Mononuclear cell (primary cell): ENCODE data around the gene SRPK1. TPM values are rescaled to one million over a fixed set of nuclear protein-coding genes. Genes with fewer than 3 reads are reported as not detected.
"Not testable (repeated sequence)": the region's sequence is repeated elsewhere in the genome, so short reads cannot be mapped to it uniquely, and the experiment has no call there.

Experiments
- H3K27me3 ChIP-seq: 2 replicates; pipeline ENCODE4 v1.6.0; 2011; ENCODE audit warnings: low read length, control low read depth; ENCODE audit not compliant: insufficient read depth
- H3K4me1 ChIP-seq: 2 replicates; pipeline ENCODE4 v1.5.1; 2011; ENCODE audit warnings: mild to moderate bottlenecking, low read length, control low read depth; ENCODE audit not compliant: insufficient read depth
- H3K4me3 ChIP-seq: 2 replicates; pipeline ENCODE4 v1.5.1; 2011; ENCODE audit warnings: mild to moderate bottlenecking, low read length, moderate library complexity
- H3K9me3 ChIP-seq: 2 replicates; pipeline ENCODE4 v1.5.1; 2011; ENCODE audit warnings: low read depth, mild to moderate bottlenecking, control low read depth, low read length
- total RNA-seq: library from RNA; depleted of rRNA; stranded (reverse); fragments of >200 nt; gene quantifications from one replicate; pipeline ENCODE4 v1.2.3, GENCODE V29; 2012

The SRPK1 gene
- total RNA-seq, 1 donor, result 70.7 TPM

- H3K9me3 ChIP-seq, result no peaks in the 10 kb centered on the region
- H3K4me1 ChIP-seq, result peaks cover 27% of the 10 kb centered on the region
- no peaks in the 10 kb centered on the region for H3K27me3 ChIP-seq
- H3K4me3 ChIP-seq, result peak overlapping the region; percentile 79
These were observed 1.6 kb downstream of the SRPK1 start for GRCh38 chr6:35919085-35919826.

DNA sequence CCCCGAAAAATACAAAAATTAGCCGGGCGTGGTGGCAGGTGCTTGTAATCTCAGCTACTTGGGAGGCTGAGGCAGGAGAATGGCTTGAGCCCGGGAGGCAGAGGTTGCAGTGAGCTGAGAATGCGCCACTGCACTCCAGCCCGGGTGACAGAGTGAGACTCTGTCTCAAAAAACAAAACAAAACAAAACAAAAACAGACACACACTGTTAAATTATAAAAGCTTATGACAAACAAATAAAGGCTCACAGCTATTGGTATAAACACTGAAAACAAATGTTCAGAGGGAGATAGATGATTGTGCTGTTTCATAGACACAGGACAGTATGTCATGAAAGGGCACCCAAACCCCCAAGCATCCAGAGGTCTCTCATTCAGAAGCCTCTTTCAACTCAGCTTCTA lies 4.0 kb downstream of the SRPK1 start:
- not testable (repeated sequence) for H3K4me3 ChIP-seq, H3K9me3 ChIP-seq, H3K27me3 ChIP-seq
- peaks cover 27% of the 10 kb centered on the region for H3K4me1 ChIP-seq

- H3K9me3 ChIP-seq, result no peaks in the 10 kb centered on the region
- H3K27me3 ChIP-seq, result no peaks in the 10 kb centered on the region
- H3K4me1 ChIP-seq, result peaks cover 24% of the 10 kb centered on the region
- no peak overlapping the region for H3K4me3 ChIP-seq
These were observed 4.8 kb downstream of the SRPK1 start for GRCh38 chr6:35916056-35916455.

- no peaks in the 10 kb centered on the region for H3K9me3 ChIP-seq
- peaks cover 18% of the 10 kb centered on the region for H3K4me1 ChIP-seq
- H3K27me3 ChIP-seq, result no peaks in the 10 kb centered on the region
- no peak overlapping the region for H3K4me3 ChIP-seq
These were observed 6.4 kb downstream of the SRPK1 start for GRCh38 chr6:35914536-35914935.

DNA sequence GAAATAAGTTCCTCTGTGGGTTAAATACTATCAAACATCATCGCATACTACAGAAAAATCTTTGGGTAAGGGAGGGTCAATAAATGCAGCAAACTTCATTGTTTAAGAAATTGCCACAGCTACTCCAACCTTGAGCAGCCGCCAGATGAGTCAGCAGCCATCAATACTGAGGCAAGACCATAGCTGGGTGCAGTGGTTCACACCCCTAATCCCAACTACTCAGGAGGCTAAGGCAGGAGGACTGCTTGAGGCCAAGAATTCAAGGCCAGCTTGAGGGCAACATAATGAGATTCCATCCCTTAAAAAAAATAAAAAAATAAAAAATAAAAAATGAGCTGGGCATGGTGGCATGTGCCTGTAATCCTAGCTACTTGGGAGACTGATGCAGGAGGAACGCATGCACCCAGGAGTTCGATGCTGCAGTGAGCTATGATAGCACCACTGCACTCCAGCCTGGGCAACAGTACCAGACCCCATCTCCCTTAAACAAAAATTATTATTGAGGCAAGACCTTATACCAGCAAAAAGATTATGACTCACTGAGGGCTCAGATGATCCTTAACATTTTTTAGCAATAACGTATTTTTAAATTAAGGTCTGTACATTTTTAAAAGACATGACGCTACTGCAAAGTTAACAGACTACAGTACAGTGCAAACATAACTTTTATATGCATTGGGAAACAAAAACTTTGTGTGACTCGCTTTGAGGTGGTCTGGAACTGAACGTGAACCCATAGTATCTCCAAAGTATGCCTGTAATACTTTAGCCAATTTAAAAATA lies 8.8 kb downstream of the SRPK1 start:
- no peak overlapping the region for H3K4me3 ChIP-seq
- H3K27me3 ChIP-seq, result no peaks in the 10 kb centered on the region
- H3K4me1 ChIP-seq, result no peaks in the 10 kb centered on the region
- H3K9me3 ChIP-seq, result no peaks in the 10 kb centered on the region

DNA sequence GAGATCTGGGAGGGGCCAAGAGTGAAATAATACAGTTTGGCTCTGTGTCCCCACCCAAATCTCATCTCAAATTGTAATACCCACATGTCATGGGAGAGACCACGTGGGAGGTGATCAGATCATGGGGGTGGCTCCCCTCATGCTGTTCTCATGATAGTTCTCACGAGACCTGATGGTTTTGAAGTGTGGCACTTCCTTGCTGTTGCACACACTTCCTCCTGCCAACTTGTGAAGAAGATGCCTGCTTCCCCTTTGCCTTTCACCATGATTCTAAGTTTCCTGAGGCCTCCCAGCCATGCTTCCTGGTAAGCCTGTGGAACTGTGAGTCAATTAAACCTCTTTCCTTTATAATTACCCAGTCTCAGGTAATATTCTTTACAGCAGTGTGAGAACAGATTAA lies 11.3 kb downstream of the SRPK1 start:
- H3K4me3 ChIP-seq, result not testable (repeated sequence)

DNA sequence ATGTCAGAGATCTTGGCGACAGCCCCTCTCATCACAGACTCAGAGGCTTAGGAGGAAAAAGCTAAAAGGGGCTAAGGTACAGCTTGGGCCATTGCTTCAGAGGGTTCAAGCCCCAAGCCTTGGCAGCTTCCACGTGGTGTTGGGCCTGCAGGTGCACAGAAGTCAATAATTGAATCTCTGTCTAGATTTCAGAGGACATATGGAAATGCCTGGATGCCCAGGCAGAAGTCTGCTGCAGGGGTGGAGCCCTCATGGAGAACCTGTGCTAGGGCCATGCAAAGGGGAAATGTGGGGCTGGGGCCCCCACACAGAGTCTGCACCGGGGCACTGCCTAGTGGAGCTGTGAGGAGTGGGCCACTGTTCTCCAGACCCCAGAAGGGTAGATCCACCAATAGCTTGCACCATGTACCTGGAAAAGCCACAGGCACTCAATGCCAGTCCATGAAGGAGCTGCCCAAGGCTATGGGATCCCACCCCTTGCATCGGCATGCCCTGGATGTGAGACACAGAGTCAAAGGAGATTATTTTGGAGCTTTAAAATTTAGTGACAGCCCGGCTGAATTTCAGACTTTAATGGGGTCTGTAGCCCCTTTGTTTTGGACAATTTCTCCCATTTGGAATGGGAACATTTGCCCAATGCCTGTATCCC lies 12.0 kb downstream of the SRPK1 start:
- not testable (repeated sequence) for H3K27me3 ChIP-seq, H3K9me3 ChIP-seq, H3K4me1 ChIP-seq, H3K4me3 ChIP-seq

More for the DNA sequence above, 11.3 kb downstream of the SRPK1 start:
- H3K9me3 ChIP-seq, H3K4me1 ChIP-seq, H3K27me3 ChIP-seq: not testable (repeated sequence)

GRCh38 chr6:35907750-35908149 lies 13.1 kb downstream of the SRPK1 start:
- Histone ChIP-seq H3K27me3 (no peaks in the 10 kb centered on the region), H3K4me3 (no peak overlapping the region), H3K9me3 (no peaks in the 10 kb centered on the region), H3K4me1 (no peaks in the 10 kb centered on the region)

- Histone ChIP-seq H3K9me3 (no peaks in the 10 kb centered on the region), H3K4me3 (no peak overlapping the region), H3K4me1 (no peaks in the 10 kb centered on the region), H3K27me3 (no peaks in the 10 kb centered on the region)
These were observed 14.4 kb downstream of the SRPK1 start for GRCh38 chr6:35906499-35906846.

DNA sequence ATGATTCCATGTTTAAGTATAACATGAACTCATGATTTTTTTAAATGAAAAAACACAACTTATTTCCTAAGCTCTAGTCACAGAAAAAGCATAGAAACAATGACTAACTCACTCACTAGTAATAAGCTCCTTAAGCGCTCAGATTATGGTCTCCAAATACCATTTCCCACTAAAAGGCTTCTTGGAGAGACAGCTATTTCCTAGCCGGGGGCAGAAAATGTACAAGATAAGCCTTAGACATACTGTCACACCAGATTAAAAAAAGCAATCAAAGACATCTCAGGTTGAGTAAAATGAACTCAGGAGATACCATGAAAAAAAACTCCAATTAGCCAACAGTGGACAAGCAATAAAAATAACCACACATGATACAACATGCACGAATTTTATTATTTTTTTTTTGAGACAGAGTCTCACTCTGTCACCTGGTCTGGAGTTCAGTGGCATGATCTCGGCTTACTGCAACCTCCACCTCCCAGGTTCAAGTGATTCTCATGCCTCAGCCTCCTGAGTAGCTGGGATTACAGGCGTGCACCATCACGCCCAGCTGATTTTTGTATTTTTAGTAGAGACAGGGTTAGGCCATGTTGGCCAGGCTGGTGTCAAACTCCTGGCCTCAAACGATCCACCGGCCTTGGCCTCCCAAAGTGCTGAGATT lies 14.9 kb downstream of the SRPK1 start:
- Histone ChIP-seq H3K9me3 (no peaks in the 10 kb centered on the region), H3K4me3 (no peak overlapping the region), H3K4me1 (no peaks in the 10 kb centered on the region), H3K27me3 (no peaks in the 10 kb centered on the region)

- H3K4me3 ChIP-seq, result no peak overlapping the region
- H3K9me3 ChIP-seq, result no peaks in the 10 kb centered on the region
- H3K4me1 ChIP-seq, result no peaks in the 10 kb centered on the region
- H3K27me3 ChIP-seq, result no peaks in the 10 kb centered on the region
These were observed 15.6 kb downstream of the SRPK1 start for GRCh38 chr6:35905141-35905785.

GRCh38 chr6:35903679-35904078 lies 17.2 kb downstream of the SRPK1 start:
- H3K4me1 ChIP-seq, result no peaks in the 10 kb centered on the region
- no peaks in the 10 kb centered on the region for H3K9me3 ChIP-seq
- H3K27me3 ChIP-seq, result no peaks in the 10 kb centered on the region
- no peak overlapping the region for H3K4me3 ChIP-seq

DNA sequence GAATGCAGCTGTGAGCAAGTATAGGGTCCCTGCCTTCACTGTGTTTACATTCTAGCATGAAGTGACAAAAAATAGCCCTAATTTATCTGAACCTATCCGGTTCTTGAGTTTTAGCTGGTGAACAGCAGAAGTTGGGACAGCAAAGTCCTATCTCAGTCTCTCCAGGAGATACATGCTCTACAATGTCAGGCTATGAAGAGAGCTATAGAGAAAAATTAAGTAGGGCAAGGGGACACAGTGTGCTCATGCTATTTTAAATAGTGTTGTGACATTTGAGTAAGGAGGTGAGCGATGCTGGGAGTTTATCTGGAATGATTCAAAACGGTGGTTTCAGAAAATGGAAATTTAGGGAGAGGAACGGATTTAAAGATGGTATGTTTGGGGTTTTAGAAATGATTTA lies 20.4 kb downstream of the SRPK1 start:
- no peaks in the 10 kb centered on the region for H3K9me3 ChIP-seq

DNA sequence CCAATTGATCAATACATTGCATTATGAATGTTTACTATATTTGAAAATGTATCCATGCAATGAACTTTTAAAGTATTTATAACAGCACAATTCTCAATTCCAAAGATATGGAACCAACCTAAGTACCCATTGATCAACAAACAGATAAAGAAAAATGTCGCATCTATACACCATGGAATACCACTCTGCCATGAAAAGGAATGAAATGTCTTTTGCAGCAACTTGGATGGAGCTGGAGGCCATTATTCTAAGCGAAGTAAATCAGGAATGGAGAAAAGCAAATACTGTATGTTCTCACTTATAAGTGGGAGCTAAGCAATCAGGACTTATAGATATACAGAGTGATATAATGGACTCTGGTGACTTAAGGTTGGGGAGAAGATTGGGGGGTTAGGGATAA lies 22.9 kb downstream of the SRPK1 start:
- Histone ChIP-seq H3K27me3 (no peaks in the 10 kb centered on the region), H3K4me3 (no peak overlapping the region), H3K4me1 (no peaks in the 10 kb centered on the region), H3K9me3 (no peaks in the 10 kb centered on the region)

More for the DNA sequence above, 20.4 kb downstream of the SRPK1 start:
- no peak overlapping the region for H3K4me3 ChIP-seq
- no peaks in the 10 kb centered on the region for H3K4me1 ChIP-seq
- H3K27me3 ChIP-seq, result no peaks in the 10 kb centered on the region

GRCh38 chr6:35897486-35897885 lies 23.4 kb downstream of the SRPK1 start:
- Histone ChIP-seq H3K9me3 (no peaks in the 10 kb centered on the region), H3K4me1 (no peaks in the 10 kb centered on the region), H3K27me3 (no peaks in the 10 kb centered on the region), H3K4me3 (no peak overlapping the region)
